HepG2 (cell line): Measurements from ENCODE around the gene PLGRKT. TPM values are rescaled to one million over a fixed set of nuclear protein-coding genes. Genes with fewer than 3 reads are reported as not detected.

Experiments used
- ATAC-seq: fragments of 200-7000 bp; cut with Tn5 transposase; 3 replicates; pipeline ENCODE4 v1.9.1; 2020; ENCODE audit warnings: mild to moderate bottlenecking, moderate library complexity
- BruUV-seq: library from RNA; stranded (reverse); fragments of 400-500 nt; replicated peaks from 2 replicates; lab custom pipeline; 2021; lab: Mats Ljungman, UMichigan
- CTCF ChIA-PET: fragments of 300-600 bp; formaldehyde crosslinking; extraction: SDS; loops from one replicate; lab custom pipeline; 2021; ENCODE audit warnings: low total read pairs, inconsistent platforms, low intra/inter-chr PET ratio; lab: Yijun Ruan, JAX
- POLR2A ChIA-PET: fragments of 350-600 bp; sonication (Branson Sonifier 250); formaldehyde crosslinking; loops from one replicate; lab custom pipeline; 2020; ENCODE audit warnings: antibody characterized with exemption, inconsistent platforms; lab: Yijun Ruan, JAX
- DNase-seq: peaks from one replicate; pipeline ENCODE4 v3.0.0-alpha.2; 2015; ENCODE audit warnings: low spot score
- FAIRE-seq: peaks from 3 replicates; lab custom pipeline; 2011; peaks lifted over from hg19 to GRCh38; lab: Jason Lieb, UNC
- H2AFZ ChIP-seq: one replicate; pipeline ENCODE4 v1.6.1; 2011; ENCODE audit warnings: low read length, inconsistent platforms
- H3K27ac ChIP-seq: fragments of 300-600 bp; 3 replicates; pipeline ENCODE4 v1.8.0; 2011; ENCODE audit warnings: mixed run types, mild to moderate bottlenecking, mixed read lengths, low read length, inconsistent platforms; ENCODE audit not compliant: insufficient read depth; ENCODE audit errors: extremely low read length
- H3K27me3 ChIP-seq, 2 experiments: fragments of 200-600 bp in 1 of 2; 2 replicates in 1 of 2; 3 replicates in 1 of 2; pipeline versions ENCODE4 v1.6.0 to v1.8.0; 2011; ENCODE audit warnings: low read length in 2 of 2, mild to moderate bottlenecking in 2 of 2, moderate library complexity in 2 of 2, inconsistent platforms in 1 of 2; ENCODE audit not compliant: insufficient read depth in 2 of 2, control insufficient read depth in 1 of 2
- H3K36me3 ChIP-seq, 2 experiments: fragments of 200-600 bp in 1 of 2; replicated peaks in 1 of 2; 2 replicates in 1 of 2; 3 replicates in 1 of 2; pipeline versions ENCODE4 v1.5.1 to v1.8.0; 2011; ENCODE audit warnings: low read length in 2 of 2, inconsistent platforms in 1 of 2; ENCODE audit not compliant: insufficient read depth in 2 of 2, control insufficient read depth in 1 of 2
- H3K4me1 ChIP-seq: 2 replicates; pipeline ENCODE4 v1.5.1; 2012; ENCODE audit warnings: low read length, inconsistent platforms; ENCODE audit not compliant: insufficient read depth
- H3K4me2 ChIP-seq: 2 replicates; pipeline ENCODE4 v1.6.0; 2011; ENCODE audit warnings: low read depth, low read length, inconsistent platforms
- H3K4me3 ChIP-seq, 3 experiments: fragments of 200-600 bp in 1 of 3; sonication (generic), shearing (Covaris generic) in 1 of 3; replicated peaks in 1 of 3; 2 replicates each; pipeline ENCODE4 v1.5.1; 2011 to 2016; ENCODE audit warnings: low read length in 3 of 3, inconsistent platforms in 2 of 3, low read depth in 2 of 3, mild to moderate bottlenecking in 2 of 3, control low read depth in 1 of 3, mixed read lengths in 1 of 3; ENCODE audit not compliant: insufficient read depth in 1 of 3
- H3K79me2 ChIP-seq: one replicate; pipeline ENCODE4 v1.6.1; 2011; ENCODE audit warnings: low read length, inconsistent platforms; ENCODE audit not compliant: insufficient read depth
- H3K9ac ChIP-seq: 2 replicates; pipeline ENCODE4 v1.6.0; 2011; ENCODE audit warnings: mild to moderate bottlenecking, low read depth, low read length, inconsistent platforms; ENCODE audit not compliant: insufficient read depth
- H3K9me3 ChIP-seq: 2 replicates; pipeline ENCODE4 v1.5.1; 2012; ENCODE audit warnings: mild to moderate bottlenecking, low read length
- H4K20me1 ChIP-seq: 2 replicates; pipeline ENCODE4 v1.6.0; 2011; ENCODE audit warnings: inconsistent platforms, mild to moderate bottlenecking, low read length, moderate library complexity; ENCODE audit not compliant: insufficient read depth
- ARID2 ChIP-seq: sonication (generic); formaldehyde crosslinking; IDR thresholded peaks from 2 replicates; pipeline ENCODE4 v1.8.1; 2022; ENCODE audit warnings: mild to moderate bottlenecking, missing genetic modification reagents, borderline replicate concordance
- GZF1 ChIP-seq: sonication (generic); formaldehyde crosslinking; IDR thresholded peaks from 2 replicates; pipeline ENCODE4 v1.5.1; 2020; ENCODE audit warnings: mild to moderate bottlenecking, missing genetic modification reagents
- HNRNPK ChIP-seq: fragments of 200-400 bp; formaldehyde crosslinking; IDR thresholded peaks from 2 replicates; pipeline ENCODE4 v1.6.1; 2018; ENCODE audit warnings: low read length, low read depth, moderate library complexity, mild to moderate bottlenecking; ENCODE audit not compliant: poor library complexity, severe bottlenecking
- KDM1A ChIP-seq: IDR thresholded peaks from 2 replicates; pipeline ENCODE4 v1.6.1; 2016; ENCODE audit warnings: missing compliant biosample characterization
- MLLT10 ChIP-seq: sonication (generic); formaldehyde crosslinking; IDR thresholded peaks from 2 replicates; pipeline ENCODE4 v1.4.0; 2020; ENCODE audit warnings: missing genetic modification reagents
- NCOR1 ChIP-seq: fragments of 200-600 bp; sonication (generic); IDR thresholded peaks from 2 replicates; pipeline ENCODE4 v1.7.0; 2017; ENCODE audit warnings: antibody characterized with exemption, low read length, borderline replicate concordance
- RARA ChIP-seq: IDR thresholded peaks from 2 replicates; pipeline ENCODE4 v1.6.1; 2016; ENCODE audit warnings: missing genetic modification reagents, missing compliant biosample characterization
- RNF2 ChIP-seq: fragments of 450-650 bp; conservative IDR thresholded peaks from 2 replicates; pipeline ENCODE4 v1.6.1; 2016; ENCODE audit warnings: low read depth
- TAF1 ChIP-seq: sonication (generic); formaldehyde crosslinking; IDR thresholded peaks from 2 replicates; pipeline ENCODE4 v1.4.0; 2020; ENCODE audit warnings: missing genetic modification reagents
- ZFP36 ChIP-seq: fragments of 150-350 bp; IDR thresholded peaks from 2 replicates; pipeline ENCODE4 v1.6.1; 2018; ENCODE audit warnings: borderline replicate concordance, low read length, low read depth; ENCODE audit not compliant: partially characterized antibody
- ZNF230 ChIP-seq: sonication (generic); formaldehyde crosslinking; IDR thresholded peaks from 2 replicates; pipeline ENCODE4 v1.4.0; 2020; ENCODE audit warnings: mild to moderate bottlenecking, missing genetic modification reagents
- ZNF800 ChIP-seq: sonication (generic); formaldehyde crosslinking; IDR thresholded peaks from 2 replicates; pipeline ENCODE4 v1.4.0; 2020; ENCODE audit warnings: missing genetic modification reagents
- ZSCAN20 ChIP-seq: sonication (generic); formaldehyde crosslinking; IDR thresholded peaks from 2 replicates; pipeline ENCODE4 v1.4.0; 2020; ENCODE audit warnings: missing genetic modification reagents, mild to moderate bottlenecking, borderline replicate concordance
- WGBS: methylation state at CpG from one replicate; pipeline ENCODE4 v1.1.6; 2017; ENCODE audit warnings: low lambda C conversion rate; 5-methylcytosine and 5-hydroxymethylcytosine counted together
- in situ Hi-C: cut with HindIII; loops from 2 replicates; pipeline ENCODE4 v1.10.0; 2017; ENCODE audit warnings: low pct_unique_long_range_greater_than_20kb; ENCODE audit not compliant: extremely low pct_ligation_motif_present
- intact Hi-C: fragments of 100-400 bp; cut with micrococcal nuclease; formaldehyde crosslinking; loops from one replicate; pipeline ENCODE4 v1.10.0; 2022; ENCODE audit not compliant: unreplicated experiment
- polyA plus RNA-seq, 8 experiments: library from polyadenylated mRNA; depleted of rRNA in 3 of 8; stranded (reverse) in 7 of 8; unstranded in 1 of 8; fragments of >200 nt; fragmentation: Illumina TruSeq in 4 of 8; extraction: Trizol in 4 of 8; gene quantifications; 2 replicates each; pipeline versions ENCODE4 v1.2.1 to v1.2.3, GENCODE V29; 2011 to 2016; ENCODE audit warnings: low read depth in 4 of 8, missing spikeins in 1 of 8, mixed read lengths in 1 of 8; ENCODE audit not compliant: insufficient read depth in 1 of 8
- total RNA-seq, 5 experiments: library from RNA; depleted of rRNA; stranded (reverse); fragments of >200 nt; fragmentation: Illumina TruSeq; extraction: Trizol; gene quantifications; 2 replicates each; pipeline ENCODE4 v1.2.3, GENCODE V29; 2016; ENCODE audit warnings: low read depth in 1 of 5

PLGRKT gene
- total and polyA plus RNA-seq, 2 of the 13 experiments (the other 11 are each of a cell fraction or from before 2014, with no cell fraction given) = 5.0 to 15.8 TPM

GRCh38 chr9:5418481-5418880 is 19.2 kb downstream of the PLGRKT start:
- no peaks in the 10 kb centered on the region for H3K36me3 ChIP-seq
- no peaks in the 10 kb centered on the region for H3K27me3 ChIP-seq
- TF ChIP-seq KDM1A (CRISPR knock-in tag) (no peak), ZSCAN20 (no peak), HNRNPK (no peak), ZFP36 (no peak), NCOR1 (no peak), ZNF230 (CRISPR knock-in tag) (no peak), RNF2 (no peak), ARID2 (CRISPR knock-in tag) (no peak), GZF1 (CRISPR knock-in tag) (no peak), MLLT10 (no peak), ZNF800 (CRISPR knock-in tag) (no peak), TAF1 (no peak), RARA (CRISPR knock-in tag) (no peak)
- TF ChIP-seq, all 625 proteins: peak for 0
- Histone ChIP-seq H3K27ac (no peak overlapping the region), H4K20me1 (no peaks in the 10 kb centered on the region), H3K9ac (no peak overlapping the region), H3K4me2 (no peak overlapping the region), H3K9me3 (no peaks in the 10 kb centered on the region), H3K4me3 (no peak overlapping the region), H3K79me2 (no peaks in the 10 kb centered on the region), H3K4me1 (no peaks in the 10 kb centered on the region), H2AFZ (no peak overlapping the region)
- DNase-seq (no peak), FAIRE-seq (no peak), ATAC-seq (no peak)
- WGBS = 95% methylated on average over 19 of the region's 20 CpGs
- in situ Hi-C loops = no loop called here
- POLR2A ChIA-PET = no interaction called here
- BruUV-seq = no TSS peak
- intact Hi-C loops = no loop called here
- CTCF ChIA-PET = no interaction called here
